Muscle of leg (tissue), 11 donors: Measurements from ENCODE around the gene CPXM2. TPM values are rescaled to one million over a fixed set of nuclear protein-coding genes. Genes with fewer than 3 reads are reported as not detected.

ENCODE experiments used
- DNase-seq: peaks from one replicate; pipeline ENCODE4 v3.0.0; 2013
- H3K27ac ChIP-seq: one replicate; pipeline ENCODE4 v1.5.1; 2013; ENCODE audit warnings: mild to moderate bottlenecking, low read length, control low read depth
- H3K27me3 ChIP-seq: one replicate; pipeline ENCODE4 v1.6.1; 2013; ENCODE audit warnings: low read length; ENCODE audit not compliant: control insufficient read depth, insufficient read depth
- H3K36me3 ChIP-seq: one replicate; pipeline ENCODE4 v1.6.1; 2013; ENCODE audit warnings: low read length; ENCODE audit not compliant: control insufficient read depth, insufficient read depth
- H3K4me1 ChIP-seq: one replicate; pipeline ENCODE4 v1.6.1; 2013; ENCODE audit warnings: low read length; ENCODE audit not compliant: control insufficient read depth, insufficient read depth
- H3K4me3 ChIP-seq: one replicate; pipeline ENCODE4 v1.5.1; 2013; ENCODE audit warnings: low read length, control low read depth
- H3K9me3 ChIP-seq: replicated peaks from 2 replicates; pipeline ENCODE4 v1.6.1; 2013; ENCODE audit warnings: low read depth, low read length; ENCODE audit not compliant: control insufficient read depth
- WGBS: methylation state at CpG from one replicate; pipeline ENCODE4 v1.1.5; 2013; ENCODE audit warnings: missing lambda C conversion rate; ENCODE audit not compliant: insufficient coverage; 5-methylcytosine and 5-hydroxymethylcytosine counted together
- polyA plus RNA-seq, 8 donors: library from polyadenylated mRNA; unstranded; fragments of 120-200 nt; gene quantifications; one replicate each; pipeline versions ENCODE4 v1.2.1 to v1.2.3, GENCODE V29; 2013; ENCODE audit warnings: inconsistent platforms in 1 of 8, low replicate concordance in 1 of 8; ENCODE audit not compliant: insufficient read length in 8 of 8, insufficient read depth in 1 of 8
- total RNA-seq: library from RNA; stranded (reverse); fragments of 120-200 nt; gene quantifications from one replicate; pipeline ENCODE4 v1.2.4, GENCODE V29; 2013

The CPXM2 gene
- total and polyA plus RNA-seq, 9 donors: 0.24 to 12.3 (median 3.3) TPM

- 56% methylated on average over 1 of the region's 4 CpGs for WGBS
- Histone ChIP-seq H3K9me3 (no peaks in the 10 kb centered on the region), H3K4me1 (no peaks in the 10 kb centered on the region), H3K36me3 (no peaks in the 10 kb centered on the region), H3K4me3 (no peak overlapping the region), H3K27ac (no peak overlapping the region), H3K27me3 (peaks cover 4% of the 10 kb centered on the region)
- no peak for DNase-seq
These were observed 185.4 kb downstream of the CPXM2 start for GRCh38 chr10:123706236-123706635.

- Histone ChIP-seq H3K36me3 (no peaks in the 10 kb centered on the region), H3K27ac (no peak overlapping the region), H3K4me1 (no peaks in the 10 kb centered on the region), H3K4me3 (no peak overlapping the region), H3K9me3 (no peaks in the 10 kb centered on the region), H3K27me3 (peaks cover 2% of the 10 kb centered on the region)
- WGBS: 0% methylated on average over 2 of the region's 6 CpGs
- no peak for DNase-seq
These were observed 186.8 kb downstream of the CPXM2 start for GRCh38 chr10:123704812-123705211.

GRCh38 chr10:123704076-123704475 lies 187.5 kb downstream of the CPXM2 start:
- no peak overlapping the region for H3K27ac ChIP-seq
- H3K27me3 ChIP-seq: peaks cover 2% of the 10 kb centered on the region
- 85% methylated on average over 7 of the region's 8 CpGs for WGBS
- no peaks in the 10 kb centered on the region for H3K36me3 ChIP-seq
- no peak overlapping the region for H3K4me3 ChIP-seq
- H3K9me3 ChIP-seq: no peaks in the 10 kb centered on the region
- no peak for DNase-seq
- no peaks in the 10 kb centered on the region for H3K4me1 ChIP-seq

- Histone ChIP-seq H3K9me3 (no peaks in the 10 kb centered on the region), H3K36me3 (no peaks in the 10 kb centered on the region), H3K4me3 (no peak overlapping the region), H3K4me1 (no peaks in the 10 kb centered on the region), H3K27me3 (peaks cover 2% of the 10 kb centered on the region), H3K27ac (no peak overlapping the region)
- DNase-seq: no peak
- 56% methylated on average over 6 of the region's 6 CpGs for WGBS
These were observed 188.3 kb downstream of the CPXM2 start for GRCh38 chr10:123703195-123703790.

Other genes with a start within 250 kb of the CPXM2 start
- gene GPR26, start 225.5 kb downstream of the CPXM2 start, total RNA-seq: not detected
- under 1 TPM in 1 of 8 donors, not detected in 7; 0.10 TPM for gene GPR26, start 225.5 kb downstream of the CPXM2 start, polyA plus RNA-seq
- 14.8 TPM for gene CHST15, start 201.8 kb upstream of the CPXM2 start, total RNA-seq
- 10 to 100 TPM; 10.6 to 19.7 (median 16.4) TPM for gene CHST15, start 201.8 kb upstream of the CPXM2 start, polyA plus RNA-seq